ENCODE data around the gene SETD7.

- no peak for TF ChIP-seq POLR2A (IDR thresholded peaks at IDR 0.05)
- TF ChIP-seq CTCF (IDR thresholded peaks at IDR 0.05) = no peak
- TF ChIP-seq EP300 (IDR thresholded peaks at IDR 0.05) = no peak
- no peak for TF ChIP-seq POLR2AphosphoS5 (IDR thresholded peaks at IDR 0.05)
Measured at GRCh38 chr4:139492429-139492828, 63.6 kb downstream of the SETD7 start.
